ENCODE results near the gene FAM81B.
"Not testable (repeated sequence)": the region's sequence is repeated elsewhere in the genome, so short reads cannot be mapped to it uniquely, and the experiment has no call there.

The FAM81B gene

GRCh38 chr5:95382801-95383200 is 8.4 kb upstream of the FAM81B start:
- TF ChIP-seq CTCF (IDR thresholded peaks at IDR 0.05; ENCODE audit: control insufficient read depth, insufficient read depth, low read depth, low read length, missing control alignments) = no peak
- H3K4me3 ChIP-seq (ENCODE audit: control insufficient read depth, low read depth, low read length) = no peak overlapping the region
- DNase-seq (ENCODE audit: low read depth) = no peak

- no peak for TF ChIP-seq CTCF (IDR thresholded peaks at IDR 0.05; ENCODE audit: control insufficient read depth, insufficient read depth, low read depth, low read length, missing control alignments)
- no peak overlapping the region for H3K4me3 ChIP-seq (ENCODE audit: control insufficient read depth, low read depth, low read length)
- no peak for DNase-seq (ENCODE audit: low read depth)
Measured at GRCh38 chr5:95384485-95385213, 6.5 kb upstream of the FAM81B start.

- DNase-seq (ENCODE audit: low read depth) = no peak
- no peak for TF ChIP-seq CTCF (IDR thresholded peaks at IDR 0.05; ENCODE audit: control insufficient read depth, insufficient read depth, low read depth, low read length, missing control alignments)
Measured at GRCh38 chr5:95385334-95385733, 5.8 kb upstream of the FAM81B start.

GRCh38 chr5:95391965-95392364 is 799 bp downstream of the FAM81B start:
- H3K4me3 ChIP-seq (ENCODE audit: control insufficient read depth, low read depth, low read length); DNase-seq (ENCODE audit: low read depth): not testable (repeated sequence)

More at GRCh38 chr5:95385334-95385733, 5.8 kb upstream of the FAM81B start:
- no peak overlapping the region for H3K4me3 ChIP-seq (ENCODE audit: control insufficient read depth, low read depth, low read length)

GRCh38 chr5:95392593-95393182 is 1.5 kb downstream of the FAM81B start:
- no peak for DNase-seq (ENCODE audit: low read depth)
- no peak overlapping the region for H3K4me3 ChIP-seq (ENCODE audit: control insufficient read depth, low read depth, low read length)
- TF ChIP-seq CTCF (IDR thresholded peaks at IDR 0.05; ENCODE audit: control insufficient read depth, insufficient read depth, low read depth, low read length, missing control alignments) = no peak

GRCh38 chr5:95393279-95393678 is 2.1 kb downstream of the FAM81B start:
- H3K4me3 ChIP-seq (ENCODE audit: control insufficient read depth, low read depth, low read length) = no peak overlapping the region
- TF ChIP-seq CTCF (IDR thresholded peaks at IDR 0.05; ENCODE audit: control insufficient read depth, insufficient read depth, low read depth, low read length, missing control alignments) = no peak
- DNase-seq (ENCODE audit: low read depth) = no peak

GRCh38 chr5:95398989-95399388 is 7.8 kb downstream of the FAM81B start:
- TF ChIP-seq CTCF (IDR thresholded peaks at IDR 0.05; ENCODE audit: control insufficient read depth, insufficient read depth, low read depth, low read length, missing control alignments) = no peak
- H3K4me3 ChIP-seq (ENCODE audit: control insufficient read depth, low read depth, low read length) = no peak overlapping the region
- no peak for DNase-seq (ENCODE audit: low read depth)
